HCT116 (cell line): Measurements from ENCODE around the gene FOXO3. TPM values are rescaled to one million over a fixed set of nuclear protein-coding genes. Genes with fewer than 3 reads are reported as not detected.
A peak's percentile ranks its signal among the peaks of the same experiment; 100 is the strongest.

ENCODE experiments used
- ATAC-seq: fragments of 200-7000 bp; cut with Tn5 transposase; 2 replicates; pipeline ENCODE4 v1.9.1; 2020; ENCODE audit warnings: mild to moderate bottlenecking, moderate library complexity
- BruUV-seq: library from RNA; stranded (reverse); fragments of 400-500 nt; replicated peaks from 2 replicates; lab custom pipeline; 2021; lab: Mats Ljungman, UMichigan
- CTCF ChIA-PET: fragments of 300-600 bp; sonication (Branson Sonifier 250); formaldehyde crosslinking; loops from one replicate; lab custom pipeline; 2021; ENCODE audit warnings: antibody characterized with exemption; lab: Charles Lee
- POLR2A ChIA-PET: fragments of 300-600, 350-600 bp; sonication (Branson Sonifier 250); formaldehyde crosslinking; loops from one replicate; lab custom pipeline; 2021; ENCODE audit warnings: antibody characterized with exemption; lab: Charles Lee
- RAD21 ChIA-PET, 2 experiments: fragments of 300-600 bp; sonication (Branson Sonifier 250); formaldehyde crosslinking; loops; one replicate each; lab custom pipeline; 2023; ENCODE audit warnings: low total read pairs in 2 of 2; ENCODE audit not compliant: uncharacterized antibody in 2 of 2, unreplicated experiment in 2 of 2, low non-redundant PET in 1 of 2; lab: Charles Lee
- DNase-seq: peaks from one replicate; pipeline ENCODE4 v3.0.0-alpha.2; 2010; ENCODE audit warnings: low read depth, low spot score
- H2AFZ ChIP-seq: fragments of 200-600 bp; shearing (Covaris generic), sonication (generic); 2 replicates; pipeline ENCODE4 v1.6.1; 2017; ENCODE audit warnings: low read depth, mixed run types, mixed read lengths, antibody characterized with exemption, low read length; ENCODE audit not compliant: poor library complexity, severe bottlenecking
- H3K27ac ChIP-seq: 2 replicates; pipeline ENCODE4 v1.5.1; 2012; ENCODE audit warnings: low read depth, low read length
- H3K27me3 ChIP-seq: fragments of 200-600 bp; sonication (generic); 2 replicates; pipeline ENCODE4 v1.6.1; 2016; ENCODE audit warnings: mixed run types, low read length, mixed read lengths; ENCODE audit not compliant: insufficient read depth
- H3K36me3 ChIP-seq, 2 experiments: fragments of 200-500 bp in 1 of 2; fragments of 200-600 bp in 1 of 2; sonication (Bioruptor generic) in 1 of 2; sonication (generic) in 1 of 2; 2 replicates each; pipeline versions ENCODE4 v1.5.1 to v1.6.1; 2014 to 2016; ENCODE audit warnings: low read length in 2 of 2, inconsistent platforms in 1 of 2, mixed read lengths in 1 of 2, mixed run types in 1 of 2; ENCODE audit not compliant: insufficient read depth in 2 of 2, control insufficient read depth in 1 of 2
- H3K4me1 ChIP-seq, 2 experiments: fragments of 200-600 bp in 1 of 2; sonication (generic) in 1 of 2; 2 replicates each; pipeline versions ENCODE4 v1.5.1 to v1.6.1; 2012 to 2017; ENCODE audit warnings: low read length in 2 of 2, inconsistent platforms in 1 of 2, mild to moderate bottlenecking in 1 of 2, mixed read lengths in 1 of 2, mixed run types in 1 of 2, moderate library complexity in 1 of 2; ENCODE audit not compliant: insufficient read depth in 2 of 2, control insufficient read depth in 1 of 2
- H3K4me2 ChIP-seq: fragments of 200-600 bp; sonication (generic); 2 replicates; pipeline ENCODE4 v1.6.1; 2017; ENCODE audit warnings: mixed run types, low read length, mixed read lengths
- H3K4me3 ChIP-seq, 2 experiments: fragments of 200-600 bp in 1 of 2; sonication (generic) in 1 of 2; replicated peaks in 1 of 2; 2 replicates each; pipeline ENCODE4 v1.5.1; 2011 to 2016; ENCODE audit warnings: low read length in 2 of 2, control low read depth in 1 of 2, low read depth in 1 of 2, mild to moderate bottlenecking in 1 of 2, mixed read lengths in 1 of 2, mixed run types in 1 of 2
- H3K79me2 ChIP-seq: fragments of 200-600 bp; sonication (generic); 2 replicates; pipeline ENCODE4 v1.6.1; 2017; ENCODE audit warnings: mild to moderate bottlenecking, mixed run types, low read length, moderate library complexity, mixed read lengths; ENCODE audit not compliant: insufficient read depth
- H3K9ac ChIP-seq: fragments of 200-600 bp; sonication (generic); 2 replicates; pipeline ENCODE4 v1.6.1; 2016; ENCODE audit warnings: low read length, mixed read lengths
- H3K9me2 ChIP-seq: fragments of 200-600 bp; sonication (generic), shearing (Covaris generic); 2 replicates; pipeline ENCODE4 v1.6.1; 2017; ENCODE audit warnings: mixed run types, mild to moderate bottlenecking, moderate library complexity; ENCODE audit not compliant: insufficient read depth
- H3K9me3 ChIP-seq, 2 experiments: fragments of 200-500 bp in 1 of 2; fragments of 200-600 bp in 1 of 2; sonication (Bioruptor generic) in 1 of 2; sonication (generic) in 1 of 2; 2 replicates each; pipeline ENCODE4 v1.6.1; 2014 to 2017; ENCODE audit warnings: low read length in 2 of 2, mixed read lengths in 2 of 2, inconsistent platforms in 1 of 2, low read depth in 1 of 2, mild to moderate bottlenecking in 1 of 2, mixed run types in 1 of 2, moderate library complexity in 1 of 2; ENCODE audit not compliant: control insufficient read depth in 1 of 2, insufficient read depth in 1 of 2
- H4K20me1 ChIP-seq: fragments of 200-600 bp; sonication (generic), shearing (Covaris generic); 2 replicates; pipeline ENCODE4 v1.6.1; 2017; ENCODE audit warnings: mixed run types, mild to moderate bottlenecking, moderate library complexity; ENCODE audit not compliant: insufficient read depth
- CBX3 ChIP-seq: IDR thresholded peaks from 2 replicates; pipeline ENCODE4 v1.6.1; 2012; ENCODE audit warnings: low read depth
- FOSL1 ChIP-seq: IDR thresholded peaks from 2 replicates; pipeline ENCODE4 v1.6.1; 2012; ENCODE audit warnings: low read depth
- JUND ChIP-seq: IDR thresholded peaks from 2 replicates; pipeline ENCODE4 v1.6.1; 2012
- MAX ChIP-seq: IDR thresholded peaks from 2 replicates; pipeline ENCODE4 v1.6.1; 2012
- SIN3A ChIP-seq: IDR thresholded peaks from 2 replicates; pipeline ENCODE4 v1.6.1; 2012; ENCODE audit warnings: low read depth
- ZBTB33 ChIP-seq: IDR thresholded peaks from 2 replicates; pipeline ENCODE4 v1.6.1; 2011; ENCODE audit warnings: mild to moderate bottlenecking, low read length, moderate library complexity; ENCODE audit not compliant: insufficient replicate concordance; ENCODE audit errors: extremely low read depth
- intact Hi-C: fragments of 100-400 bp; cut with micrococcal nuclease; formaldehyde crosslinking; loops from 2 replicates; pipeline ENCODE4 v1.10.0; 2022
- total RNA-seq: library from RNA; stranded (reverse); gene quantifications from one replicate; pipeline ENCODE4 v1.2.1, GENCODE V29; 2021; ENCODE audit not compliant: unreplicated experiment
- TF ChIP-seq, protein P1 (sequence below): IDR thresholded peaks from 2 replicates; pipeline ENCODE4 v1.6.1; 2012; ENCODE audit warnings: low read depth
- TF ChIP-seq, protein P2 (sequence below), 3 experiments: fragments of 200-600 bp in 1 of 3; sonication (generic) in 1 of 3; IDR thresholded peaks in 2 of 3; conservative IDR thresholded peaks in 1 of 3; 2 replicates each; pipeline ENCODE4 v1.5.1; 2012 to 2017; ENCODE audit warnings: low read depth in 2 of 3, low read length in 2 of 3, antibody characterized with exemption in 1 of 3, borderline replicate concordance in 1 of 3, control low read depth in 1 of 3, mild to moderate bottlenecking in 1 of 3, mixed read lengths in 1 of 3, mixed run types in 1 of 3, moderate library complexity in 1 of 3; ENCODE audit not compliant: insufficient read depth in 1 of 3

FOXO3 gene
- total RNA-seq, 1 experiment from 2014 or later: 40.0 TPM

DNA sequence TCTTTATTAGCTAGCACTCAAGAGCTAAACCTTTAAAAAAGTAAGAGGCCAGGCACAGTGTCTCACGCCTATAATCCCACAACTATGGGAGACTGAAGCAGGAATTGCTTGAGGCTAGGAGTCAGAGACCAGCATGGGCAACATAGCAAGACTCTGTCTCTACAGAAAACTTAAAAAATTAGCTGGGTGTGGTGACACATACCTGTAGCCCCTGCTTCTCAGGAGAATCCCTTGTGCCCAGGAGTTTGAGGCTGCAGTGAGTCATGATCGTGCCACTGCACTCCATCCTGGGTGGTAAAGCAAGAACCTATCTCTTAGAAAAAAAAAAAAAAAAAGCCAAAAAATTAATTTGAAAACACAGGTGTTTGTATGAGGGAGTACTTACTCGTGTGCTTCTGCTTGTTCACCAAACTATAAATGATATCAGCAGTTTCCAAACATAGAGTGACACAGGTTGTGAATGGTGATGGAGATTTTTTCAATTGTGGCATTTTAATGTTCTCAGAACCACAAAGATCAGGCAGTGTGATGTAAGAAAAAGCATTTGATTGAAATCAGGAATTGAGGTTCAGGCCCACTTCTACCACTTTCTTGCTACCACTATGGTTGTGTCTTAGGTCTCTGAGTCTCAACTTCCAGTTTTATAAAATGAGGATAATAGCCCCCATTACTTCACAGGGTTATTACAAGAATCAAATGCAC, 104.9 kb downstream of the FOXO3 start:
- ATAC-seq (no peak), DNase-seq (no peak)
- ChIA-PET RAD21 (no interaction called here), CTCF (no interaction called here), POLR2A (no interaction called here)
- H3K9ac ChIP-seq: no peak overlapping the region
- TF ChIP-seq, protein P1, sequence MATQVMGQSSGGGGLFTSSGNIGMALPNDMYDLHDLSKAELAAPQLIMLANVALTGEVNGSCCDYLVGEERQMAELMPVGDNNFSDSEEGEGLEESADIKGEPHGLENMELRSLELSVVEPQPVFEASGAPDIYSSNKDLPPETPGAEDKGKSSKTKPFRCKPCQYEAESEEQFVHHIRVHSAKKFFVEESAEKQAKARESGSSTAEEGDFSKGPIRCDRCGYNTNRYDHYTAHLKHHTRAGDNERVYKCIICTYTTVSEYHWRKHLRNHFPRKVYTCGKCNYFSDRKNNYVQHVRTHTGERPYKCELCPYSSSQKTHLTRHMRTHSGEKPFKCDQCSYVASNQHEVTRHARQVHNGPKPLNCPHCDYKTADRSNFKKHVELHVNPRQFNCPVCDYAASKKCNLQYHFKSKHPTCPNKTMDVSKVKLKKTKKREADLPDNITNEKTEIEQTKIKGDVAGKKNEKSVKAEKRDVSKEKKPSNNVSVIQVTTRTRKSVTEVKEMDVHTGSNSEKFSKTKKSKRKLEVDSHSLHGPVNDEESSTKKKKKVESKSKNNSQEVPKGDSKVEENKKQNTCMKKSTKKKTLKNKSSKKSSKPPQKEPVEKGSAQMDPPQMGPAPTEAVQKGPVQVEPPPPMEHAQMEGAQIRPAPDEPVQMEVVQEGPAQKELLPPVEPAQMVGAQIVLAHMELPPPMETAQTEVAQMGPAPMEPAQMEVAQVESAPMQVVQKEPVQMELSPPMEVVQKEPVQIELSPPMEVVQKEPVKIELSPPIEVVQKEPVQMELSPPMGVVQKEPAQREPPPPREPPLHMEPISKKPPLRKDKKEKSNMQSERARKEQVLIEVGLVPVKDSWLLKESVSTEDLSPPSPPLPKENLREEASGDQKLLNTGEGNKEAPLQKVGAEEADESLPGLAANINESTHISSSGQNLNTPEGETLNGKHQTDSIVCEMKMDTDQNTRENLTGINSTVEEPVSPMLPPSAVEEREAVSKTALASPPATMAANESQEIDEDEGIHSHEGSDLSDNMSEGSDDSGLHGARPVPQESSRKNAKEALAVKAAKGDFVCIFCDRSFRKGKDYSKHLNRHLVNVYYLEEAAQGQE: no peak
- TF ChIP-seq SIN3A (no peak), ZBTB33 (no peak), FOSL1 (no peak), CBX3 (no peak), JUND (no peak), MAX (no peak)
- TF ChIP-seq, protein P2, sequence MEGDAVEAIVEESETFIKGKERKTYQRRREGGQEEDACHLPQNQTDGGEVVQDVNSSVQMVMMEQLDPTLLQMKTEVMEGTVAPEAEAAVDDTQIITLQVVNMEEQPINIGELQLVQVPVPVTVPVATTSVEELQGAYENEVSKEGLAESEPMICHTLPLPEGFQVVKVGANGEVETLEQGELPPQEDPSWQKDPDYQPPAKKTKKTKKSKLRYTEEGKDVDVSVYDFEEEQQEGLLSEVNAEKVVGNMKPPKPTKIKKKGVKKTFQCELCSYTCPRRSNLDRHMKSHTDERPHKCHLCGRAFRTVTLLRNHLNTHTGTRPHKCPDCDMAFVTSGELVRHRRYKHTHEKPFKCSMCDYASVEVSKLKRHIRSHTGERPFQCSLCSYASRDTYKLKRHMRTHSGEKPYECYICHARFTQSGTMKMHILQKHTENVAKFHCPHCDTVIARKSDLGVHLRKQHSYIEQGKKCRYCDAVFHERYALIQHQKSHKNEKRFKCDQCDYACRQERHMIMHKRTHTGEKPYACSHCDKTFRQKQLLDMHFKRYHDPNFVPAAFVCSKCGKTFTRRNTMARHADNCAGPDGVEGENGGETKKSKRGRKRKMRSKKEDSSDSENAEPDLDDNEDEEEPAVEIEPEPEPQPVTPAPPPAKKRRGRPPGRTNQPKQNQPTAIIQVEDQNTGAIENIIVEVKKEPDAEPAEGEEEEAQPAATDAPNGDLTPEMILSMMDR (IDR thresholded peaks at IDR 0.05 in 2 of 3, conservative IDR thresholded peaks at IDR 0.05 in 1 of 3; ENCODE audit: borderline replicate concordance in 1 of 3, insufficient read depth in 1 of 3, low read depth in 2 of 3, low read length in 2 of 3): no peak
- H2AFZ ChIP-seq: no peak overlapping the region
- no peak overlapping the region for H3K27ac ChIP-seq
- H3K4me1 ChIP-seq: peaks cover 0 to 2% of the 10 kb centered on the region in 2 experiments; a peak in 1 of 4 replicates
- H3K4me3 ChIP-seq: no peak overlapping the region
- H4K20me1 ChIP-seq: no peaks in the 10 kb centered on the region; the same call in 1 of the 2 replicates
- H3K27me3 ChIP-seq: no peaks in the 10 kb centered on the region
- intact Hi-C loops: no loop called here
- BruUV-seq: TSS peak; percentile 13
- peaks cover 2 to 3% of the 10 kb centered on the region in 2 experiments; a peak in 2 of 4 replicates for H3K36me3 ChIP-seq
- H3K9me2 ChIP-seq: no peaks in the 10 kb centered on the region
- H3K9me3 ChIP-seq: no peaks in the 10 kb centered on the region
- no peak overlapping the region for H3K4me2 ChIP-seq
- H3K79me2 ChIP-seq: peaks cover 56% of the 10 kb centered on the region
